Neural cell (in vitro differentiated cells): ENCODE data around the gene MAP2K6.

ENCODE experiments used
- EP300 ChIP-seq: fragments of 450-650 bp; conservative IDR thresholded peaks from 2 replicates; pipeline ENCODE4 v1.6.1; 2014; ENCODE audit warnings: antibody characterized with exemption, mild to moderate bottlenecking, moderate library complexity; ENCODE audit not compliant: poor library complexity, severe bottlenecking
- POLR2AphosphoS5 ChIP-seq: IDR thresholded peaks from 2 replicates; pipeline ENCODE4 v1.6.1; 2012
- RAD21 ChIP-seq: fragments of 450-650 bp; conservative IDR thresholded peaks from 2 replicates; pipeline ENCODE4 v1.6.1; 2014; ENCODE audit warnings: antibody characterized with exemption, mild to moderate bottlenecking, moderate library complexity
- TAF1 ChIP-seq: IDR thresholded peaks from 2 replicates; pipeline ENCODE4 v1.6.1; 2012; ENCODE audit warnings: low read depth
- TF ChIP-seq, protein P1 (sequence below): fragments of 450-650 bp; IDR thresholded peaks from 2 replicates; pipeline ENCODE4 v1.5.1; 2014; ENCODE audit warnings: antibody characterized with exemption, mild to moderate bottlenecking, moderate library complexity; ENCODE audit not compliant: poor library complexity, severe bottlenecking

DNA sequence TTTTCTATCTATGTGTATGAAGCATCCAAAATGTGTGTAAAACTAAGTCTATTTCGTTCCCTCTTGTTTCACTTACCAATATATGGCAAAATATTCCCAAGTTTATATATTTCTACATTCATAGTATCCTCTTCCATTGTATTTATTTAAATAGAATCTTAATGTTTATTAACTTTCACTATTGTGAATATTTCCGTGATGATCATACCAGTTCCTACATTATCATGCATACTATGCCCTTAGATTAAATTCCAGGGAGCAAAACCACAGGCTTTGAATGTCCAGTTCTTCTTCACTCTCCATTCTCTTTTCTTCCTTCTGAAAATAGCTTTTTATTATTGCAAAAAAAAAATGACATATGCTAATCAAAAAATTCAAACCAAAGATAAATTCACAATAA is 4.0 kb downstream of the MAP2K6 start:
- TF ChIP-seq, protein P1, sequence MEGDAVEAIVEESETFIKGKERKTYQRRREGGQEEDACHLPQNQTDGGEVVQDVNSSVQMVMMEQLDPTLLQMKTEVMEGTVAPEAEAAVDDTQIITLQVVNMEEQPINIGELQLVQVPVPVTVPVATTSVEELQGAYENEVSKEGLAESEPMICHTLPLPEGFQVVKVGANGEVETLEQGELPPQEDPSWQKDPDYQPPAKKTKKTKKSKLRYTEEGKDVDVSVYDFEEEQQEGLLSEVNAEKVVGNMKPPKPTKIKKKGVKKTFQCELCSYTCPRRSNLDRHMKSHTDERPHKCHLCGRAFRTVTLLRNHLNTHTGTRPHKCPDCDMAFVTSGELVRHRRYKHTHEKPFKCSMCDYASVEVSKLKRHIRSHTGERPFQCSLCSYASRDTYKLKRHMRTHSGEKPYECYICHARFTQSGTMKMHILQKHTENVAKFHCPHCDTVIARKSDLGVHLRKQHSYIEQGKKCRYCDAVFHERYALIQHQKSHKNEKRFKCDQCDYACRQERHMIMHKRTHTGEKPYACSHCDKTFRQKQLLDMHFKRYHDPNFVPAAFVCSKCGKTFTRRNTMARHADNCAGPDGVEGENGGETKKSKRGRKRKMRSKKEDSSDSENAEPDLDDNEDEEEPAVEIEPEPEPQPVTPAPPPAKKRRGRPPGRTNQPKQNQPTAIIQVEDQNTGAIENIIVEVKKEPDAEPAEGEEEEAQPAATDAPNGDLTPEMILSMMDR = no peak
- no peak for TF ChIP-seq TAF1
- TF ChIP-seq POLR2AphosphoS5 = no peak
- no peak for TF ChIP-seq RAD21
- TF ChIP-seq EP300 = no peak
